GM12878 (cell line): ENCODE data around the gene LARP4B. TPM values are rescaled to one million over a fixed set of nuclear protein-coding genes. Genes with fewer than 3 reads are reported as not detected.

Source experiments
- ASH2L ChIP-seq: fragments of 300-600, 200-600 bp; sonication (generic); IDR thresholded peaks from 2 replicates; pipeline ENCODE4 v1.6.1; 2017; ENCODE audit warnings: low read depth, mild to moderate bottlenecking, borderline replicate concordance
- GABPA ChIP-seq: IDR thresholded peaks from 2 replicates; pipeline ENCODE4 v1.6.1; 2014; ENCODE audit warnings: antibody characterized with exemption, low read depth, mild to moderate bottlenecking, inconsistent platforms
- GATAD2B ChIP-seq: fragments of 450-650 bp; conservative IDR thresholded peaks from 2 replicates; pipeline ENCODE4 v1.6.1; 2017; ENCODE audit warnings: low read depth, mild to moderate bottlenecking, moderate library complexity
- HCFC1 ChIP-seq: fragments of 150-350 bp; IDR thresholded peaks from 2 replicates; pipeline ENCODE4 v1.6.1; 2014; ENCODE audit warnings: low read length
- JUNB ChIP-seq: IDR thresholded peaks from 2 replicates; pipeline ENCODE4 v1.6.1; 2016; ENCODE audit warnings: antibody characterized with exemption, mild to moderate bottlenecking
- MTA2 ChIP-seq: fragments of 450-650 bp; IDR thresholded peaks from 2 replicates; pipeline ENCODE4 v1.6.1; 2016; ENCODE audit warnings: low read depth, mild to moderate bottlenecking, moderate library complexity
- POLR2AphosphoS5 ChIP-seq: IDR thresholded peaks from 2 replicates; pipeline ENCODE4 v1.6.1; 2011; ENCODE audit warnings: mild to moderate bottlenecking, low read length, inconsistent platforms
- RFX5 ChIP-seq: IDR thresholded peaks from 2 replicates; pipeline ENCODE4 v1.6.1; 2011; ENCODE audit warnings: low read depth, low read length, improper control_type of control experiment
- SUPT20H ChIP-seq: IDR thresholded peaks from 2 replicates; pipeline ENCODE4 v1.6.1; 2011; ENCODE audit warnings: low read depth, mild to moderate bottlenecking, low read length, moderate library complexity, borderline replicate concordance; ENCODE audit not compliant: control insufficient read depth
- TCF12 ChIP-seq: IDR thresholded peaks from 2 replicates; pipeline ENCODE4 v1.6.1; 2011; ENCODE audit warnings: low read depth, mild to moderate bottlenecking, low read length
- WRNIP1 ChIP-seq: IDR thresholded peaks from 2 replicates; pipeline ENCODE4 v1.6.1; 2011; ENCODE audit warnings: low read depth, low read length, improper control_type of control experiment, borderline replicate concordance
- YY1 ChIP-seq: IDR thresholded peaks from 2 replicates; pipeline ENCODE4 v1.6.1; 2011; ENCODE audit warnings: low read depth, mild to moderate bottlenecking, low read length
- polyA plus RNA-seq, 11 experiments: library from polyadenylated mRNA; depleted of rRNA in 4 of 11; unstranded in 6 of 11; stranded (reverse) in 5 of 11; fragments of >200 nt; fragmentation: Nextera tagmentation in 4 of 11; fragmentation: Illumina TruSeq in 1 of 11; extraction: Ambion mirVana in 4 of 11; extraction: Trizol in 1 of 11; gene quantifications; 1 replicate in 1 of 11; 2 replicates in 10 of 11; pipeline versions ENCODE4 v1.2.1 to v1.2.3, GENCODE V29; 2011 to 2016; ENCODE audit warnings: inconsistent platforms in 2 of 11, missing spikeins in 2 of 11, low read depth in 1 of 11
- total RNA-seq, 4 experiments: library from RNA; depleted of rRNA in 3 of 4; stranded (reverse); fragments of >200 nt in 3 of 4; fragmentation: Illumina TruSeq in 1 of 4; extraction: Trizol in 1 of 4; gene quantifications; 2 replicates each; pipeline versions ENCODE4 v1.2.1 to v1.2.3, GENCODE V29; 2013 to 2021
- TF ChIP-seq, protein P1 (sequence below): fragments of 450-650 bp; IDR thresholded peaks from 2 replicates; pipeline ENCODE4 v1.6.1; 2017; ENCODE audit warnings: mild to moderate bottlenecking, low read depth, inconsistent platforms; ENCODE audit not compliant: poor library complexity, severe bottlenecking
- TF ChIP-seq, protein P2 (sequence below): fragments of 450-650 bp; conservative IDR thresholded peaks from 2 replicates; pipeline ENCODE4 v1.6.1; 2017; ENCODE audit warnings: mild to moderate bottlenecking, moderate library complexity
- TF ChIP-seq, protein P3 (sequence below): fragments of 150-350 bp; IDR thresholded peaks from 2 replicates; pipeline ENCODE4 v1.6.1; 2016; ENCODE audit warnings: low read depth, low read length
- TF ChIP-seq, protein P4 (sequence below): IDR thresholded peaks from 2 replicates; pipeline ENCODE4 v1.6.1; 2012; ENCODE audit warnings: low read depth, low read length, improper control_type of control experiment

The LARP4B gene
- total and polyA plus RNA-seq, 10 of the 15 experiments (the other 5 are each of a cell fraction or from before 2014, with no cell fraction given): 10.5 to 119 (median 39.4) TPM

DNA sequence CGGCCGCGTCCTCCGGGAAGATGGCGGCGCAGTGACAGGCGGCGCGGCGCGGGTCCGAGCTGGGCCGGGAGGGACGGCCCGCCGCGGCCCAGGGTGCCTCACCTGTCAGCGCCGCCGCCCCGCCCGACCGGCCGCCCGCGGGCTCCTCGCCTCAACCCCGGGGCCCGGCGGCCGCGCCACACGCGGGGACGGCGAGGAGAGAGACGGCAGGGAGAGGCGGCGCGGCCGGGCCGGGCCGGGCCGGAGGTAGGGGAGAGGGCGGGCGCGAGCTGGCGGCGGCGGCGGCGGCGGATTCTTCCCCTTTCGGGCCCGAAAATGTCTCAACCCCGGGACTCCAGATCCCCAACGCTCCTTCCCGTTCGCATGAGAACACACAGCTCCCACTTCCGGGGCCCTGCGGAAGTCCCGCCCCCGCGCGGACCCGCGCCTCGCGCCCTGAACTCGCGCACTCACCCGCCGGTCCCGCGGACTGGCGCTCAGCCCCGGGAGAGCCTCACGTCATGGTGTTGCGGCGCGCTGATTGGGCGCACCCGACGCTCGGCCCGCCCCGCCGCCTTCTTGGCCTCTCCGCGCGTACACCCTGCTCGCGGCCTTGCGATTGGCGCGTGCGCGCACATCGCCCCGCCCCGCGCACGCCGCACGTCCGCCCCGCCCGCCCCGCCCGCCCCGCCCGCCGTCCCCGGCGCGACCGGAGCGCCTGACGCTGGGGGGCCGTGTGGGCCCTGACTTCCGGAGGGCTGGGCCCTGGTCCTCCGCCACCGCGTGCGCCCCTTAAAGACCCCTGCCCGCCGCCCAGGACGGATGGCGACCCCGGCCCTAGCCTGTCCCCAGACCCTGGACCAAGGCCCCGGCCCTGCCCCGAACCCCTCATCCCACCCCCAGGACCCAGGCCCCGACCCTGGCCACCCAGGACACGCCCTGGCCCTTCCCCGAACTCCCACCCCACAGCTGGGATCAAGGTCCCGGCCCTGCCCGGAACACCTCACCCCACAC, at the start of gene LARP4B (continued):
- no peak for TF ChIP-seq SUPT20H
- peak; percentile 49; the same call in 1 of the 2 replicates for TF ChIP-seq HCFC1
- TF ChIP-seq GABPA: peak; percentile 88
- TF ChIP-seq, protein P1, sequence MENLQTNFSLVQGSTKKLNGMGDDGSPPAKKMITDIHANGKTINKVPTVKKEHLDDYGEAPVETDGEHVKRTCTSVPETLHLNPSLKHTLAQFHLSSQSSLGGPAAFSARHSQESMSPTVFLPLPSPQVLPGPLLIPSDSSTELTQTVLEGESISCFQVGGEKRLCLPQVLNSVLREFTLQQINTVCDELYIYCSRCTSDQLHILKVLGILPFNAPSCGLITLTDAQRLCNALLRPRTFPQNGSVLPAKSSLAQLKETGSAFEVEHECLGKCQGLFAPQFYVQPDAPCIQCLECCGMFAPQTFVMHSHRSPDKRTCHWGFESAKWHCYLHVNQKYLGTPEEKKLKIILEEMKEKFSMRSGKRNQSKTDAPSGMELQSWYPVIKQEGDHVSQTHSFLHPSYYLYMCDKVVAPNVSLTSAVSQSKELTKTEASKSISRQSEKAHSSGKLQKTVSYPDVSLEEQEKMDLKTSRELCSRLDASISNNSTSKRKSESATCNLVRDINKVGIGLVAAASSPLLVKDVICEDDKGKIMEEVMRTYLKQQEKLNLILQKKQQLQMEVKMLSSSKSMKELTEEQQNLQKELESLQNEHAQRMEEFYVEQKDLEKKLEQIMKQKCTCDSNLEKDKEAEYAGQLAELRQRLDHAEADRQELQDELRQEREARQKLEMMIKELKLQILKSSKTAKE: no peak
- TF ChIP-seq, protein P2, sequence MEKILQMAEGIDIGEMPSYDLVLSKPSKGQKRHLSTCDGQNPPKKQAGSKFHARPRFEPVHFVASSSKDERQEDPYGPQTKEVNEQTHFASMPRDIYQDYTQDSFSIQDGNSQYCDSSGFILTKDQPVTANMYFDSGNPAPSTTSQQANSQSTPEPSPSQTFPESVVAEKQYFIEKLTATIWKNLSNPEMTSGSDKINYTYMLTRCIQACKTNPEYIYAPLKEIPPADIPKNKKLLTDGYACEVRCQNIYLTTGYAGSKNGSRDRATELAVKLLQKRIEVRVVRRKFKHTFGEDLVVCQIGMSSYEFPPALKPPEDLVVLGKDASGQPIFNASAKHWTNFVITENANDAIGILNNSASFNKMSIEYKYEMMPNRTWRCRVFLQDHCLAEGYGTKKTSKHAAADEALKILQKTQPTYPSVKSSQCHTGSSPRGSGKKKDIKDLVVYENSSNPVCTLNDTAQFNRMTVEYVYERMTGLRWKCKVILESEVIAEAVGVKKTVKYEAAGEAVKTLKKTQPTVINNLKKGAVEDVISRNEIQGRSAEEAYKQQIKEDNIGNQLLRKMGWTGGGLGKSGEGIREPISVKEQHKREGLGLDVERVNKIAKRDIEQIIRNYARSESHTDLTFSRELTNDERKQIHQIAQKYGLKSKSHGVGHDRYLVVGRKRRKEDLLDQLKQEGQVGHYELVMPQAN: peak; percentile 55; the same call in 1 of the 2 replicates
- TF ChIP-seq, protein P3, sequence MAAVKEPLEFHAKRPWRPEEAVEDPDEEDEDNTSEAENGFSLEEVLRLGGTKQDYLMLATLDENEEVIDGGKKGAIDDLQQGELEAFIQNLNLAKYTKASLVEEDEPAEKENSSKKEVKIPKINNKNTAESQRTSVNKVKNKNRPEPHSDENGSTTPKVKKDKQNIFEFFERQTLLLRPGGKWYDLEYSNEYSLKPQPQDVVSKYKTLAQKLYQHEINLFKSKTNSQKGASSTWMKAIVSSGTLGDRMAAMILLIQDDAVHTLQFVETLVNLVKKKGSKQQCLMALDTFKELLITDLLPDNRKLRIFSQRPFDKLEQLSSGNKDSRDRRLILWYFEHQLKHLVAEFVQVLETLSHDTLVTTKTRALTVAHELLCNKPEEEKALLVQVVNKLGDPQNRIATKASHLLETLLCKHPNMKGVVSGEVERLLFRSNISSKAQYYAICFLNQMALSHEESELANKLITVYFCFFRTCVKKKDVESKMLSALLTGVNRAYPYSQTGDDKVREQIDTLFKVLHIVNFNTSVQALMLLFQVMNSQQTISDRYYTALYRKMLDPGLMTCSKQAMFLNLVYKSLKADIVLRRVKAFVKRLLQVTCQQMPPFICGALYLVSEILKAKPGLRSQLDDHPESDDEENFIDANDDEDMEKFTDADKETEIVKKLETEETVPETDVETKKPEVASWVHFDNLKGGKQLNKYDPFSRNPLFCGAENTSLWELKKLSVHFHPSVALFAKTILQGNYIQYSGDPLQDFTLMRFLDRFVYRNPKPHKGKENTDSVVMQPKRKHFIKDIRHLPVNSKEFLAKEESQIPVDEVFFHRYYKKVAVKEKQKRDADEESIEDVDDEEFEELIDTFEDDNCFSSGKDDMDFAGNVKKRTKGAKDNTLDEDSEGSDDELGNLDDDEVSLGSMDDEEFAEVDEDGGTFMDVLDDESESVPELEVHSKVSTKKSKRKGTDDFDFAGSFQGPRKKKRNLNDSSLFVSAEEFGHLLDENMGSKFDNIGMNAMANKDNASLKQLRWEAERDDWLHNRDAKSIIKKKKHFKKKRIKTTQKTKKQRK: peak; percentile 48; the same call in 1 of the 2 replicates
- TF ChIP-seq MTA2: no peak
- TF ChIP-seq YY1: peak; percentile 79; the same call in 1 of the 2 replicates
- TF ChIP-seq POLR2AphosphoS5: peak; percentile 70
- TF ChIP-seq, protein P4, sequence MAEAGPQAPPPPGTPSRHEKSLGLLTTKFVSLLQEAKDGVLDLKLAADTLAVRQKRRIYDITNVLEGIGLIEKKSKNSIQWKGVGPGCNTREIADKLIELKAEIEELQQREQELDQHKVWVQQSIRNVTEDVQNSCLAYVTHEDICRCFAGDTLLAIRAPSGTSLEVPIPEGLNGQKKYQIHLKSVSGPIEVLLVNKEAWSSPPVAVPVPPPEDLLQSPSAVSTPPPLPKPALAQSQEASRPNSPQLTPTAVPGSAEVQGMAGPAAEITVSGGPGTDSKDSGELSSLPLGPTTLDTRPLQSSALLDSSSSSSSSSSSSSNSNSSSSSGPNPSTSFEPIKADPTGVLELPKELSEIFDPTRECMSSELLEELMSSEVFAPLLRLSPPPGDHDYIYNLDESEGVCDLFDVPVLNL: peak; percentile 51; the same call in 1 of the 2 replicates
- TF ChIP-seq WRNIP1: no peak
- TF ChIP-seq ASH2L: peak; percentile 75; the same call in 1 of the 2 replicates
- TF ChIP-seq TCF12: 0 out of 2 replicates have a peak, but pooled peaks have one; percentile 38
- TF ChIP-seq GATAD2B: peak; percentile 58
- TF ChIP-seq RFX5: peak; percentile 91
- TF ChIP-seq JUNB: no peak
